A673 (cell line): ENCODE results near the gene PTGES.
A peak's percentile ranks its signal among the peaks of the same experiment; 100 is the strongest.

ENCODE experiments used
- EZH2 ChIP-seq: fragments of 200-600 bp; sonication (generic); IDR thresholded peaks from 2 replicates; pipeline ENCODE4 v1.6.1; 2017; ENCODE audit warnings: borderline replicate concordance, low read depth, mild to moderate bottlenecking, mixed read lengths, antibody characterized with exemption, low read length; ENCODE audit not compliant: poor library complexity, severe bottlenecking
- TF ChIP-seq, protein P1 (sequence below): fragments of 300-800, 200-600 bp; sonication (generic); conservative IDR thresholded peaks from 2 replicates; pipeline ENCODE4 v1.5.1; 2017; ENCODE audit warnings: low read depth, mild to moderate bottlenecking, antibody characterized with exemption, low read length, moderate library complexity, mixed read lengths

DNA sequence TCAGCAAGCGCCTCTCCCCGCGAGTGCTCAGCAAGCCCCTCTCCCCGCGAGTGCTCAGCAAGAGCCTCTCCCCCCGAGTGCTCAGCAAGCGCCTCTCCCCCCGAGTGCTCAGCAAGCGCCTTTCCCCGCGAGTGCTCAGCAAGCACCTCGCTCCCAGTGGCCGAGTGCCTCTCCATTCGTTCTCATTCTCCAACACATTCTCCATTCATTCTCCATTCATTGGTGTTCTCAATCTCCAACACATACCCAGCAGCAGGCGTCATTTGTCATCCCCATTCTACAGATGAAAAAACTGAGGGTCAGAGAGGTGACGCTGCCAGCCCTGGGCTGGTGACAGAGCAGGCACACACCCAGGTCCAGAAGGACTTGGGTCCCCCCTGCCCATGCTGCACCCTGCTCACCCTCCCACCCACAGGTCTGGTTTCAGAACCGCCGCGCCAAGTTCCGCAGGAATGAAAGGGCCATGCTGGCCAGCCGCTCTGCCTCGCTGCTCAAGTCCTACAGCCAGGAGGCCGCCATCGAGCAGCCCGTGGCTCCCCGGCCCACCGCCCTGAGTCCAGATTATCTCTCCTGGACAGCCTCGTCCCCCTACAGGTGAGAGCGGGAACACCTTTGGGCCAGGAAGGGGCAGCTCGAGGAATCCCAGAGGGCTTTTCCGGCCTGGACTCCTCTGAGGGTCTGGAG is 32.5 kb downstream of the PTGES start:
- TF ChIP-seq, protein P1, sequence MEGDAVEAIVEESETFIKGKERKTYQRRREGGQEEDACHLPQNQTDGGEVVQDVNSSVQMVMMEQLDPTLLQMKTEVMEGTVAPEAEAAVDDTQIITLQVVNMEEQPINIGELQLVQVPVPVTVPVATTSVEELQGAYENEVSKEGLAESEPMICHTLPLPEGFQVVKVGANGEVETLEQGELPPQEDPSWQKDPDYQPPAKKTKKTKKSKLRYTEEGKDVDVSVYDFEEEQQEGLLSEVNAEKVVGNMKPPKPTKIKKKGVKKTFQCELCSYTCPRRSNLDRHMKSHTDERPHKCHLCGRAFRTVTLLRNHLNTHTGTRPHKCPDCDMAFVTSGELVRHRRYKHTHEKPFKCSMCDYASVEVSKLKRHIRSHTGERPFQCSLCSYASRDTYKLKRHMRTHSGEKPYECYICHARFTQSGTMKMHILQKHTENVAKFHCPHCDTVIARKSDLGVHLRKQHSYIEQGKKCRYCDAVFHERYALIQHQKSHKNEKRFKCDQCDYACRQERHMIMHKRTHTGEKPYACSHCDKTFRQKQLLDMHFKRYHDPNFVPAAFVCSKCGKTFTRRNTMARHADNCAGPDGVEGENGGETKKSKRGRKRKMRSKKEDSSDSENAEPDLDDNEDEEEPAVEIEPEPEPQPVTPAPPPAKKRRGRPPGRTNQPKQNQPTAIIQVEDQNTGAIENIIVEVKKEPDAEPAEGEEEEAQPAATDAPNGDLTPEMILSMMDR: peak; percentile 34
- TF ChIP-seq EZH2: no peak
